ENCODE data around the gene NRIP1.

DNA sequence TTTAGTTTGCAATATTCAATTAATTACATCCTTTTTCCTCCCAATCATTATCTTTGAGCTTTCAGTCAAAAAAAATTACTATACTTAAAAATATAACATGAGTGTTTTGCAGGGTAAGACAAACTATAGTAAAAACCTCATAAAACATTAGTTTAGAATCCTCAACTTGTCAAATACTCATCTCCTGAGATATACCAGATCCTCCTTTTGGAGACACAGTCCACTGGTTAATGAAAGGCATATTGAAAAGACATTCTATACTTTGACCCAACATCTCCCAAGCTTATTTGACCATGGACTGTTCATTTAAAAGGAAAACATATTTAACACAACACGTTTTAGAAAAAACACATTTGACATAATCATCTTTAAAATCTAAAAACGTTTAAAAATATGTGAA, 52.8 kb downstream of the NRIP1 start:
- no peak for TF ChIP-seq EP300 (IDR thresholded peaks at IDR 0.05; ENCODE audit: low read depth)
- TF ChIP-seq, protein P1, sequence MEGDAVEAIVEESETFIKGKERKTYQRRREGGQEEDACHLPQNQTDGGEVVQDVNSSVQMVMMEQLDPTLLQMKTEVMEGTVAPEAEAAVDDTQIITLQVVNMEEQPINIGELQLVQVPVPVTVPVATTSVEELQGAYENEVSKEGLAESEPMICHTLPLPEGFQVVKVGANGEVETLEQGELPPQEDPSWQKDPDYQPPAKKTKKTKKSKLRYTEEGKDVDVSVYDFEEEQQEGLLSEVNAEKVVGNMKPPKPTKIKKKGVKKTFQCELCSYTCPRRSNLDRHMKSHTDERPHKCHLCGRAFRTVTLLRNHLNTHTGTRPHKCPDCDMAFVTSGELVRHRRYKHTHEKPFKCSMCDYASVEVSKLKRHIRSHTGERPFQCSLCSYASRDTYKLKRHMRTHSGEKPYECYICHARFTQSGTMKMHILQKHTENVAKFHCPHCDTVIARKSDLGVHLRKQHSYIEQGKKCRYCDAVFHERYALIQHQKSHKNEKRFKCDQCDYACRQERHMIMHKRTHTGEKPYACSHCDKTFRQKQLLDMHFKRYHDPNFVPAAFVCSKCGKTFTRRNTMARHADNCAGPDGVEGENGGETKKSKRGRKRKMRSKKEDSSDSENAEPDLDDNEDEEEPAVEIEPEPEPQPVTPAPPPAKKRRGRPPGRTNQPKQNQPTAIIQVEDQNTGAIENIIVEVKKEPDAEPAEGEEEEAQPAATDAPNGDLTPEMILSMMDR (IDR thresholded peaks at IDR 0.05), result no peak

All from transverse colon (tissue), 3 donors.